IMR-90 (cell line): Measurements from ENCODE around the gene KDM2A. TPM values are rescaled to one million over a fixed set of nuclear protein-coding genes. Genes with fewer than 3 reads are reported as not detected.
A peak's percentile ranks its signal among the peaks of the same experiment; 100 is the strongest.

Experiments
- ATAC-seq: fragments of 200-7000 bp; cut with Tn5 transposase; 2 replicates; pipeline ENCODE4 v1.9.1; 2020; ENCODE audit warnings: low read depth, mild to moderate bottlenecking, moderate library complexity
- BruUV-seq: library from RNA; stranded (reverse); fragments of 400-500 nt; replicated peaks from 2 replicates; lab custom pipeline; 2021; lab: Mats Ljungman, UMichigan
- CTCF ChIA-PET: fragments of 300-600 bp; formaldehyde crosslinking; extraction: SDS; loops from one replicate; lab custom pipeline; 2021; ENCODE audit warnings: antibody characterized with exemption; lab: Yijun Ruan, JAX
- POLR2A ChIA-PET: fragments of 300-600 bp; sonication (Branson Sonifier 250); formaldehyde crosslinking; loops from one replicate; lab custom pipeline; 2022; ENCODE audit warnings: antibody characterized with exemption; ENCODE audit not compliant: unreplicated experiment; lab: Charles Lee
- DNase-seq: peaks from one replicate; pipeline ENCODE4 v3.0.0; 2013
- H2AFZ ChIP-seq: replicated peaks from 2 replicates; pipeline ENCODE3; 2013; ENCODE audit warnings: low read length, mild to moderate bottlenecking; ENCODE audit not compliant: poor library complexity
- H2AK5ac ChIP-seq: 2 replicates; pipeline ENCODE4 v1.6.1; 2013; ENCODE audit warnings: low read depth, low read length, inconsistent platforms
- H2AK9ac ChIP-seq: replicated peaks from 2 replicates; pipeline ENCODE3; 2013; ENCODE audit warnings: mild to moderate bottlenecking, low read depth, low read length, moderate library complexity; ENCODE audit not compliant: poor library complexity
- H2BK120ac ChIP-seq: 2 replicates; pipeline ENCODE4 v1.6.1; 2013; ENCODE audit warnings: low read depth, low read length, inconsistent platforms
- H2BK15ac ChIP-seq: 3 replicates; pipeline ENCODE4 v1.6.1; 2013; ENCODE audit warnings: low read depth, low read length, inconsistent platforms
- H2BK20ac ChIP-seq: 2 replicates; pipeline ENCODE4 v1.6.1; 2013; ENCODE audit warnings: low read depth, mild to moderate bottlenecking, inconsistent platforms, low read length, moderate library complexity
- H2BK5ac ChIP-seq: 2 replicates; pipeline ENCODE4 v1.6.1; 2013; ENCODE audit warnings: mild to moderate bottlenecking, low read depth, low read length, inconsistent platforms; ENCODE audit not compliant: poor library complexity, severe bottlenecking
- H3K14ac ChIP-seq: replicated peaks from 2 replicates; pipeline ENCODE4 v1.6.1; 2013; ENCODE audit warnings: low read depth, low read length, inconsistent platforms
- H3K18ac ChIP-seq: 2 replicates; pipeline ENCODE4 v1.6.1; 2013; ENCODE audit warnings: low read depth, low read length, control low read depth
- H3K23ac ChIP-seq: 2 replicates; pipeline ENCODE4 v1.6.1; 2013; ENCODE audit warnings: low read depth, low read length, inconsistent platforms
- H3K27ac ChIP-seq: 2 replicates; pipeline ENCODE4 v1.5.1; 2013; ENCODE audit warnings: mild to moderate bottlenecking, control low read depth, low read length; ENCODE audit not compliant: insufficient read depth
- H3K27me3 ChIP-seq: 2 replicates; pipeline ENCODE4 v1.6.1; 2013; ENCODE audit warnings: low read length; ENCODE audit not compliant: control insufficient read depth, insufficient read depth
- H3K36me3 ChIP-seq: 2 replicates; pipeline ENCODE4 v1.6.1; 2013; ENCODE audit warnings: low read length, mixed read lengths; ENCODE audit not compliant: control insufficient read depth, insufficient read depth
- H3K4ac ChIP-seq: 2 replicates; pipeline ENCODE4 v1.6.1; 2013; ENCODE audit warnings: low read depth, low read length, inconsistent platforms
- H3K4me1 ChIP-seq: 2 replicates; pipeline ENCODE4 v1.6.1; 2013; ENCODE audit warnings: low read length, mixed read lengths; ENCODE audit not compliant: control insufficient read depth, insufficient read depth
- H3K4me2 ChIP-seq: 2 replicates; pipeline ENCODE4 v1.6.1; 2013; ENCODE audit warnings: low read depth, mild to moderate bottlenecking, control low read depth, low read length, moderate library complexity
- H3K4me3 ChIP-seq: 2 replicates; pipeline ENCODE4 v1.5.1; 2013; ENCODE audit warnings: low read depth, mild to moderate bottlenecking, control low read depth, low read length, moderate library complexity; ENCODE audit not compliant: insufficient read depth
- H3K56ac ChIP-seq: 2 replicates; pipeline ENCODE4 v1.6.1; 2013; ENCODE audit warnings: low read length, inconsistent platforms; ENCODE audit not compliant: insufficient read depth; ENCODE audit errors: extremely low read depth
- H3K79me1 ChIP-seq, 2 experiments: 2 replicates each; pipeline ENCODE4 v1.6.1; 2013; ENCODE audit warnings: low read length in 2 of 2, inconsistent platforms in 1 of 2, low read depth in 1 of 2
- H3K9ac ChIP-seq: 2 replicates; pipeline ENCODE4 v1.6.1; 2013; ENCODE audit warnings: low read depth, low read length, control low read depth
- H3K9me1 ChIP-seq: 2 replicates; pipeline ENCODE4 v1.6.1; 2013; ENCODE audit warnings: low read length, inconsistent platforms; ENCODE audit not compliant: insufficient read depth
- H3K9me3 ChIP-seq: 2 replicates; pipeline ENCODE4 v1.6.1; 2013; ENCODE audit warnings: low read length; ENCODE audit not compliant: control insufficient read depth, insufficient read depth
- H4K20me1 ChIP-seq: 2 replicates; pipeline ENCODE4 v1.6.1; 2013; ENCODE audit warnings: low read length, inconsistent platforms; ENCODE audit not compliant: insufficient read depth
- H4K5ac ChIP-seq: 2 replicates; pipeline ENCODE4 v1.6.1; 2013; ENCODE audit warnings: mild to moderate bottlenecking, low read depth, low read length, control low read depth
- H4K8ac ChIP-seq, 2 experiments: 2 replicates each; pipeline ENCODE4 v1.6.1; 2013; ENCODE audit warnings: low read depth in 2 of 2, low read length in 2 of 2, control low read depth in 1 of 2, inconsistent platforms in 1 of 2
- H4K91ac ChIP-seq: 2 replicates; pipeline ENCODE4 v1.6.1; 2013; ENCODE audit warnings: low read depth, low read length, inconsistent platforms; ENCODE audit not compliant: insufficient read depth
- BHLHE40 ChIP-seq: fragments of 150-350 bp; IDR thresholded peaks from 2 replicates; pipeline ENCODE4 v1.6.1; 2016; ENCODE audit warnings: mild to moderate bottlenecking, low read depth, low read length
- CEBPB ChIP-seq: IDR thresholded peaks from 2 replicates; pipeline ENCODE4 v1.6.1; 2012; ENCODE audit warnings: low read depth, low read length, improper control_type of control experiment
- CHD1 ChIP-seq: IDR thresholded peaks from 2 replicates; pipeline ENCODE4 v1.6.1; 2012; ENCODE audit warnings: low read depth, low read length, improper control_type of control experiment
- CTCF ChIP-seq: conservative IDR thresholded peaks from 2 replicates; pipeline ENCODE4 v1.5.1; 2012; ENCODE audit warnings: mild to moderate bottlenecking, low read depth, low read length, improper control_type of control experiment
- ELK1 ChIP-seq: fragments of 150-350 bp; IDR thresholded peaks from 2 replicates; pipeline ENCODE4 v1.6.1; 2016; ENCODE audit warnings: low read depth, mild to moderate bottlenecking, low read length, moderate library complexity, borderline replicate concordance
- FOS ChIP-seq: fragments of 150-350 bp; IDR thresholded peaks from 2 replicates; pipeline ENCODE4 v1.6.1; 2016; ENCODE audit warnings: low read depth, low read length
- MAFK ChIP-seq: IDR thresholded peaks from 2 replicates; pipeline ENCODE4 v1.6.1; 2012; ENCODE audit warnings: low read depth, low read length, improper control_type of control experiment
- MAZ ChIP-seq: IDR thresholded peaks from 2 replicates; pipeline ENCODE4 v1.6.1; 2012; ENCODE audit warnings: low read depth, mild to moderate bottlenecking, low read length, improper control_type of control experiment, moderate library complexity, borderline replicate concordance
- NFE2L2 ChIP-seq: fragments of 150-350 bp; IDR thresholded peaks from 2 replicates; pipeline ENCODE4 v1.6.1; 2016; ENCODE audit warnings: low read depth, mild to moderate bottlenecking, low read length
- POLR2A ChIP-seq: IDR thresholded peaks from 2 replicates; pipeline ENCODE4 v1.6.1; 2012; ENCODE audit warnings: mild to moderate bottlenecking, low read depth, low read length
- RAD21 ChIP-seq: IDR thresholded peaks from 2 replicates; pipeline ENCODE4 v1.6.1; 2012; ENCODE audit warnings: low read length, improper control_type of control experiment
- RCOR1 ChIP-seq: IDR thresholded peaks from 2 replicates; pipeline ENCODE4 v1.6.1; 2012; ENCODE audit warnings: mild to moderate bottlenecking, low read length, improper control_type of control experiment; ENCODE audit not compliant: insufficient replicate concordance
- RFX5 ChIP-seq: IDR thresholded peaks from 2 replicates; pipeline ENCODE4 v1.8.0; 2012; ENCODE audit warnings: low read depth, mild to moderate bottlenecking, low read length, moderate library complexity
- SMC3 ChIP-seq: fragments of 150-350 bp; IDR thresholded peaks from 2 replicates; pipeline ENCODE4 v1.6.1; 2016; ENCODE audit warnings: low read depth, mild to moderate bottlenecking, antibody characterized with exemption, low read length, moderate library complexity
- WGBS, 2 experiments: methylation state at CpG; one replicate each; pipeline versions ENCODE4 v1.1.5 to v1.1.7; 2013; ENCODE audit warnings: missing lambda C conversion rate in 2 of 2; ENCODE audit not compliant: insufficient read length in 1 of 2; ENCODE audit errors: extremely low coverage in 2 of 2; 5-methylcytosine and 5-hydroxymethylcytosine counted together
- dilution Hi-C: fragments of 300-500 bp; cut with HindIII; formaldehyde crosslinking; loops from one replicate; pipeline ENCODE4 v1.14.3; 2018; ENCODE audit warnings: low sequenced_read_pairs; ENCODE audit not compliant: unreplicated experiment
- in situ Hi-C: fragments of 300-500 bp; cut with MboI; formaldehyde crosslinking; loops from 3 replicates; pipeline ENCODE4 v1.14.3; 2019; ENCODE audit warnings: low sequenced_read_pairs, inconsistent platforms, mixed read lengths
- intact Hi-C: fragments of 100-400 bp; cut with micrococcal nuclease; formaldehyde crosslinking; loops from 2 replicates; pipeline ENCODE4 v1.10.0; 2022
- polyA plus RNA-seq, 3 experiments: library from polyadenylated mRNA; depleted of rRNA; stranded (reverse); fragments of >200 nt; gene quantifications; 2 replicates each; pipeline ENCODE4 v1.2.3, GENCODE V29; 2012; ENCODE audit warnings: low replicate concordance in 1 of 3
- total RNA-seq: library from RNA; depleted of rRNA; stranded (reverse); fragments of >200 nt; gene quantifications from 2 replicates; pipeline ENCODE4 v1.2.3, GENCODE V29; 2012

KDM2A gene
- total and polyA plus RNA-seq, 2 of the 4 experiments (the other 2 are of a cell fraction) = 26.7 to 42.6 TPM

- H3K79me1 ChIP-seq = peaks cover 13 to 67% of the 10 kb centered on the region in 2 experiments; a peak in 3 of 4 replicates
- peak overlapping the region; percentile 49 for H2BK120ac ChIP-seq
- peak overlapping the region; percentile 4; the same call in 1 of the 2 replicates for H2BK20ac ChIP-seq
- H3K4me1 ChIP-seq = peaks cover 13% of the 10 kb centered on the region
- H3K9me1 ChIP-seq = peaks cover 9% of the 10 kb centered on the region
- peaks cover 58% of the 10 kb centered on the region for H4K20me1 ChIP-seq
- CTCF ChIA-PET = interaction anchor here (1.0 to 1.1 kb wide), 2 partner anchors 77 to 244 kb away, joined by 5 to 6 read pairs; no protein-coding TSS in a partner anchor
- H3K23ac ChIP-seq = peak overlapping the region; percentile 99
- TSS peak; percentile 49 for BruUV-seq
- H3K18ac ChIP-seq = peak overlapping the region; percentile 55
- H3K4ac ChIP-seq = peak overlapping the region; percentile 94
- peak; percentile 97 for ATAC-seq
- intact Hi-C loops = loop anchor here (2.0 to 10.0 kb wide), 3 partner anchors 55 to 158 kb away; no protein-coding TSS in a partner anchor
- H3K4me2 ChIP-seq = peak overlapping the region; percentile 96
- no CpG with 5 or more reads among the region's 31 CpGs for WGBS, 2 experiments
- no peaks in the 10 kb centered on the region for H3K9me3 ChIP-seq
- peak overlapping the region; percentile 97 for H3K14ac ChIP-seq
- H4K91ac ChIP-seq = peak overlapping the region; percentile 87
- peak overlapping the region; percentile 26 to 82; a peak in 3 of 4 replicates for H4K8ac ChIP-seq
- H2AFZ ChIP-seq = peak overlapping the region; percentile 77
- in situ Hi-C loops = no loop called here
- peak overlapping the region; percentile 93 for H2BK5ac ChIP-seq
- H3K56ac ChIP-seq = peak overlapping the region; percentile 97
- peak overlapping the region; percentile 98 for H2AK9ac ChIP-seq
- peaks cover 15% of the 10 kb centered on the region for H3K36me3 ChIP-seq
- H2BK15ac ChIP-seq = peak overlapping the region; percentile 16; the same call in 1 of the 3 replicates
- peak overlapping the region; percentile 67 for H3K4me3 ChIP-seq
- peak; percentile 99 for DNase-seq
- no peaks in the 10 kb centered on the region for H3K27me3 ChIP-seq
- peak overlapping the region; percentile 94 for H2AK5ac ChIP-seq
- dilution Hi-C loops = no loop called here
- H4K5ac ChIP-seq = peak overlapping the region; percentile 54
- POLR2A ChIA-PET = interaction anchor here (0.5 to 0.8 kb wide), 3 partner anchors 11 to 147 kb away, joined by 3 to 4 read pairs (median 3); no protein-coding TSS in a partner anchor
- peak overlapping the region; percentile 95 for H3K9ac ChIP-seq
- peak overlapping the region; percentile 90 for H3K27ac ChIP-seq
- TF ChIP-seq RAD21 (no peak), CHD1 (peak; percentile 90), NFE2L2 (peak; percentile 78), ELK1 (no peak), RFX5 (no peak), SMC3 (no peak), CEBPB (no peak), BHLHE40 (no peak), CTCF (no peak), RCOR1 (no peak), MAZ (peak; percentile 88), POLR2A (peak; percentile 97), MAFK (peak; percentile 16; the same call in 1 of the 2 replicates), FOS (no peak)
Measured at GRCh38 chr11:67239783-67240575, 120.9 kb downstream of the KDM2A start.
